WTC11 (cell line): ENCODE measurements around the gene AFF3. TPM values are rescaled to one million over a fixed set of nuclear protein-coding genes. Genes with fewer than 3 reads are reported as not detected.

ENCODE experiments used
- ATAC-seq: fragments of 200-7000 bp; cut with Tn5 transposase; 2 replicates; pipeline ENCODE4 v1.10.0; 2021; ENCODE audit warnings: mild to moderate bottlenecking, moderate library complexity
- CTCF ChIA-PET: fragments of 300-600 bp; sonication (Branson Sonifier 250); formaldehyde crosslinking; loops from one replicate; lab custom pipeline; 2021; ENCODE audit warnings: antibody characterized with exemption; lab: Charles Lee
- POLR2A ChIA-PET: fragments of 350-600 bp; sonication (Branson Sonifier 250); formaldehyde crosslinking; loops from one replicate; lab custom pipeline; 2021; ENCODE audit warnings: antibody characterized with exemption; lab: Charles Lee
- DNase-seq: peaks from one replicate; pipeline ENCODE4 v3.0.0; 2021; ENCODE audit warnings: low spot score
- H3K27ac Mint-ChIP-seq: 2 replicates; pipeline ENCODE4 v1.8.0; 2021; ENCODE audit warnings: mixed read lengths
- H3K27me3 Mint-ChIP-seq: 2 replicates; pipeline ENCODE4 v1.8.0; 2021; ENCODE audit warnings: low read depth, mild to moderate bottlenecking, moderate library complexity, mixed read lengths
- H3K36me3 Mint-ChIP-seq: 2 replicates; pipeline ENCODE4 v1.8.0; 2021; ENCODE audit warnings: mixed read lengths
- H3K4me1 Mint-ChIP-seq: 2 replicates; pipeline ENCODE4 v1.8.0; 2022; ENCODE audit warnings: mixed read lengths
- H3K4me3 Mint-ChIP-seq: 2 replicates; pipeline ENCODE4 v1.8.0; 2021; ENCODE audit warnings: mild to moderate bottlenecking, moderate library complexity, mixed read lengths
- H3K9me3 Mint-ChIP-seq: 2 replicates; pipeline ENCODE4 v1.8.0; 2021; ENCODE audit warnings: mixed read lengths
- FOXJ3 ChIP-seq: sonication (generic); formaldehyde crosslinking; IDR thresholded peaks from 2 replicates; pipeline ENCODE4 v1.9.0; 2021; ENCODE audit warnings: missing genetic modification reagents, mild to moderate bottlenecking, borderline replicate concordance
- FOXK1 ChIP-seq: sonication (generic); formaldehyde crosslinking; IDR thresholded peaks from 2 replicates; pipeline ENCODE4 v1.8.0; 2022; ENCODE audit warnings: mild to moderate bottlenecking, moderate library complexity, missing genetic modification reagents
- FOXP1 ChIP-seq: sonication (generic); formaldehyde crosslinking; IDR thresholded peaks from 2 replicates; pipeline ENCODE4 v1.8.0; 2022; ENCODE audit warnings: missing genetic modification reagents, mild to moderate bottlenecking, moderate library complexity, borderline replicate concordance
- JAZF1 ChIP-seq: fragments of 250-450 bp; sonication (Bioruptor Pico); IDR thresholded peaks from 2 replicates; pipeline ENCODE4 v1.9.0; 2021; ENCODE audit warnings: moderate library complexity, mild to moderate bottlenecking, inconsistent platforms
- JUN ChIP-seq: sonication (generic); formaldehyde crosslinking; IDR thresholded peaks from 2 replicates; pipeline ENCODE4 v1.8.0; 2023; ENCODE audit warnings: mild to moderate bottlenecking, missing genetic modification reagents
- NFATC4 ChIP-seq: fragments of 250-450 bp; sonication (Bioruptor Pico); IDR thresholded peaks from 2 replicates; pipeline ENCODE4 v1.9.0; 2021; ENCODE audit warnings: mild to moderate bottlenecking
- NFYB ChIP-seq: sonication (generic); formaldehyde crosslinking; conservative IDR thresholded peaks from 2 replicates; pipeline ENCODE4 v1.8.0; 2022; ENCODE audit warnings: low read depth, missing genetic modification reagents
- RELA ChIP-seq: sonication (generic); formaldehyde crosslinking; IDR thresholded peaks from 2 replicates; pipeline ENCODE4 v1.8.1; 2022; ENCODE audit warnings: missing genetic modification reagents, mild to moderate bottlenecking, borderline replicate concordance
- TEAD1 ChIP-seq: sonication (generic); formaldehyde crosslinking; IDR thresholded peaks from 2 replicates; pipeline ENCODE4 v1.8.0; 2022; ENCODE audit warnings: mild to moderate bottlenecking, missing genetic modification reagents
- ZNF317 ChIP-seq: sonication (generic); formaldehyde crosslinking; IDR thresholded peaks from 2 replicates; pipeline ENCODE4 v1.8.1; 2023; ENCODE audit warnings: low read depth, mild to moderate bottlenecking, moderate library complexity, missing genetic modification reagents, borderline replicate concordance
- ZNF416 ChIP-seq: fragments of 250-450 bp; sonication (Bioruptor Pico); IDR thresholded peaks from 2 replicates; pipeline ENCODE4 v1.9.0; 2021; ENCODE audit warnings: mild to moderate bottlenecking, inconsistent platforms
- total RNA-seq: library from RNA; stranded (reverse); gene quantifications from 3 replicates; pipeline ENCODE4 v1.2.3, GENCODE V29; 2021
- TF ChIP-seq, protein P1 (sequence below): fragments of 250-450 bp; sonication (Bioruptor Pico); conservative IDR thresholded peaks from 2 replicates; pipeline ENCODE4 v1.9.0; 2021; ENCODE audit warnings: mild to moderate bottlenecking
- TF ChIP-seq, protein P2 (sequence below): sonication (generic); formaldehyde crosslinking; IDR thresholded peaks from 2 replicates; pipeline ENCODE4 v1.8.1; 2023; ENCODE audit warnings: mild to moderate bottlenecking, moderate library complexity, missing genetic modification reagents
- TF ChIP-seq, protein P3 (sequence below): sonication (generic); formaldehyde crosslinking; IDR thresholded peaks from 2 replicates; pipeline ENCODE4 v1.8.1; 2023; ENCODE audit warnings: mild to moderate bottlenecking, missing genetic modification reagents, borderline replicate concordance
- TF ChIP-seq, protein P4 (sequence below): sonication (generic); formaldehyde crosslinking; IDR thresholded peaks from 2 replicates; pipeline ENCODE4 v1.8.0; 2022; ENCODE audit warnings: mild to moderate bottlenecking, missing genetic modification reagents
- TF ChIP-seq, protein P5 (sequence below): sonication (generic); formaldehyde crosslinking; IDR thresholded peaks from 2 replicates; pipeline ENCODE4 v1.8.0; 2023; ENCODE audit warnings: mild to moderate bottlenecking, missing genetic modification reagents
- TF ChIP-seq, protein P6 (sequence below): sonication (generic); formaldehyde crosslinking; IDR thresholded peaks from 2 replicates; pipeline ENCODE4 v1.8.0; 2022; ENCODE audit warnings: mild to moderate bottlenecking, missing genetic modification reagents

The AFF3 gene
- total RNA-seq, 1 experiment from 2014 or later = 1.2 TPM

DNA sequence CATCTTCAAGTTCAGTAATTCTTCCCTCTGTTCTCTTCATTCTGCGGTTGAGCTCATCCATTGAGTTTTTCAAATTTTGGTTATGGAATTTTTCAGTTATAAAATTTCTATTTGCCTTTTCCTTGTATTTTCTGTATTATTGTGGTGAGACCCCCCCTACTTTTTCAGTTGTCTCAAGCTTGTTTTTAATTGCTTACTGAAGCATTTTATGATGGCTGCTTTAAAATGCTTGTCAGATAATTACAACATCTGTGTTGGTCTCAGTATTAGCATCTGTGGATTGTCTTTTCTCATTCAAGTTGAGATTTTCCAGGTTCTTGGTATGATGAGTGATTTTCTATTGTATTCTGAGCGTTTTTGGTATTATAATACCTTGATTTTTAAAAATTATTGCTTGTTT is 531.4 kb downstream of the AFF3 start (continued):
- TF ChIP-seq, protein P1, sequence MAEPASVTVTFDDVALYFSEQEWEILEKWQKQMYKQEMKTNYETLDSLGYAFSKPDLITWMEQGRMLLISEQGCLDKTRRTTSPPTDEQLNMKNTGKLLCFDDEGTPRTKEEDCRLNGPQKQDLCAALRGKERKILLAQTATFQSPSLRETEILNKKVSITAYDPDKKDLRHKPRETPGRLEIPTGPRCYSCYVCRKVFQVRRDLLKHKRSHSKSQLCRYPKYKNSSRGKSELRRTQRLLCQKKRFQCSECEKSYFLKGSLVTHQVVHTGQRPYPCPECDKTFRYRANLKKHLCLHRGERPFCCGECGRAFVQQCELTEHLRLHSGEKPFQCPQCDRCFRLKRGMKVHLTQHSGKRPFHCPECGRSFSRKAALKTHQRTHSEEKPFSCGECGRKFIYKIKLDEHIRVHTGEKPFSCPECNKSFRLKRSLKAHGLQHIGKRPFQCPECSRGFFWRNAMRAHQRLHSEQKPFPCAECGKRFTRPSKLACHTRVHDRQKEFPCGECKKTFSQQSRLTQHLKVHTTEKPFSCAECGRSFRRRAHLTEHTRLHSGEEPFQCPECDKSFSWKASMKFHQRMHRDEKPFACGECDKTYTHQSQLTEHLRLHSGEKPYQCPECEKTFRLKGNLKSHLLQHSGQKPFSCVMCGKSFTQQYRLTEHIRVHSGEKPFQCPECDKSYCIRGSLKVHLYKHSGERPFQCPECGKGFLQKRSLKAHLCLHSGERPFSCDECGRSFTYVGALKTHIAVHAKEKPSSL (CRISPR knock-in tag) = no peak
- TF ChIP-seq FOXJ3 (CRISPR knock-in tag) = no peak
- TF ChIP-seq, protein P2, sequence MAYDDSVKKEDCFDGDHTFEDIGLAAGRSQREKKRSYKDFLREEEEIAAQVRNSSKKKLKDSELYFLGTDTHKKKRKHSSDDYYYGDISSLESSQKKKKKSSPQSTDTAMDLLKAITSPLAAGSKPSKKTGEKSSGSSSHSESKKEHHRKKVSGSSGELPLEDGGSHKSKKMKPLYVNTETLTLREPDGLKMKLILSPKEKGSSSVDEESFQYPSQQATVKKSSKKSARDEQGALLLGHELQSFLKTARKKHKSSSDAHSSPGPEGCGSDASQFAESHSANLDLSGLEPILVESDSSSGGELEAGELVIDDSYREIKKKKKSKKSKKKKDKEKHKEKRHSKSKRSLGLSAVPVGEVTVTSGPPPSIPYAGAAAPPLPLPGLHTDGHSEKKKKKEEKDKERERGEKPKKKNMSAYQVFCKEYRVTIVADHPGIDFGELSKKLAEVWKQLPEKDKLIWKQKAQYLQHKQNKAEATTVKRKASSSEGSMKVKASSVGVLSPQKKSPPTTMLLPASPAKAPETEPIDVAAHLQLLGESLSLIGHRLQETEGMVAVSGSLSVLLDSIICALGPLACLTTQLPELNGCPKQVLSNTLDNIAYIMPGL (CRISPR knock-in tag) = no peak

DNA sequence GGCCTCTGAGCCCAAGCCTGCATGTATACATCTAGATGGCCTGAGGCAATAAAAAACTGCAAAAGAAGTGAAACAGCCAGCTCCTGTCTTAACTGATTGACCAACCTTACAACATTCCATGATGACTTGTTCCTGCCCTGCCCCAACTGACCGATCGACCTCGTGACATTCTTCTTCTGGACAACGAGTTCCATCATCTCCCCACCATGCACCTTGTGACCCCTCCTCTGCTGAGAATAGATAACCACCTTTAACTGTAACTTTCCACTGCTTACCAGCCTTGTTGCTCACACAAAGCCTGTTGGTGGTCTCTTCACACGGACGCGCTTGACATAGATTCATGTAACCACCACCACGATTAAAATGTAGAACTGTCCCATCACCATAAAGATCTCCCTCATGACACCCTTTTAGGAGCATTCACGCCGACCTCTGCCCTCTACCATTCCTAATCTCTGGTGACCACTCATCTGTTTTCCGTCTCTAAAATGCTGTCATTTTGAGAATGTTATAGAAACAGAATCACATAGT is 532.5 kb downstream of the AFF3 start:
- Mint-ChIP-seq H3K27ac (no peak overlapping the region), H3K27me3 (no peaks in the 10 kb centered on the region), H3K4me3 (no peak overlapping the region), H3K36me3 (no peaks in the 10 kb centered on the region), H3K4me1 (no peaks in the 10 kb centered on the region), H3K9me3 (no peaks in the 10 kb centered on the region)
- ATAC-seq (no peak), DNase-seq (no peak)
- TF ChIP-seq, protein P3, sequence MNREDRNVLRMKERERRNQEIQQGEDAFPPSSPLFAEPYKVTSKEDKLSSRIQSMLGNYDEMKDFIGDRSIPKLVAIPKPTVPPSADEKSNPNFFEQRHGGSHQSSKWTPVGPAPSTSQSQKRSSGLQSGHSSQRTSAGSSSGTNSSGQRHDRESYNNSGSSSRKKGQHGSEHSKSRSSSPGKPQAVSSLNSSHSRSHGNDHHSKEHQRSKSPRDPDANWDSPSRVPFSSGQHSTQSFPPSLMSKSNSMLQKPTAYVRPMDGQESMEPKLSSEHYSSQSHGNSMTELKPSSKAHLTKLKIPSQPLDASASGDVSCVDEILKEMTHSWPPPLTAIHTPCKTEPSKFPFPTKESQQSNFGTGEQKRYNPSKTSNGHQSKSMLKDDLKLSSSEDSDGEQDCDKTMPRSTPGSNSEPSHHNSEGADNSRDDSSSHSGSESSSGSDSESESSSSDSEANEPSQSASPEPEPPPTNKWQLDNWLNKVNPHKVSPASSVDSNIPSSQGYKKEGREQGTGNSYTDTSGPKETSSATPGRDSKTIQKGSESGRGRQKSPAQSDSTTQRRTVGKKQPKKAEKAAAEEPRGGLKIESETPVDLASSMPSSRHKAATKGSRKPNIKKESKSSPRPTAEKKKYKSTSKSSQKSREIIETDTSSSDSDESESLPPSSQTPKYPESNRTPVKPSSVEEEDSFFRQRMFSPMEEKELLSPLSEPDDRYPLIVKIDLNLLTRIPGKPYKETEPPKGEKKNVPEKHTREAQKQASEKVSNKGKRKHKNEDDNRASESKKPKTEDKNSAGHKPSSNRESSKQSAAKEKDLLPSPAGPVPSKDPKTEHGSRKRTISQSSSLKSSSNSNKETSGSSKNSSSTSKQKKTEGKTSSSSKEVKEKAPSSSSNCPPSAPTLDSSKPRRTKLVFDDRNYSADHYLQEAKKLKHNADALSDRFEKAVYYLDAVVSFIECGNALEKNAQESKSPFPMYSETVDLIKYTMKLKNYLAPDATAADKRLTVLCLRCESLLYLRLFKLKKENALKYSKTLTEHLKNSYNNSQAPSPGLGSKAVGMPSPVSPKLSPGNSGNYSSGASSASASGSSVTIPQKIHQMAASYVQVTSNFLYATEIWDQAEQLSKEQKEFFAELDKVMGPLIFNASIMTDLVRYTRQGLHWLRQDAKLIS (CRISPR knock-in tag) = no peak
- no peak for TF ChIP-seq JUN
- TF ChIP-seq FOXP1 (CRISPR knock-in tag) = no peak
- no peak for TF ChIP-seq NFATC4 (CRISPR knock-in tag)
- no peak for TF ChIP-seq ZNF317 (CRISPR knock-in tag)
- TF ChIP-seq, protein P4, sequence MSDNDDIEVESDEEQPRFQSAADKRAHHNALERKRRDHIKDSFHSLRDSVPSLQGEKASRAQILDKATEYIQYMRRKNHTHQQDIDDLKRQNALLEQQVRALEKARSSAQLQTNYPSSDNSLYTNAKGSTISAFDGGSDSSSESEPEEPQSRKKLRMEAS (CRISPR knock-in tag) = no peak
- TF ChIP-seq FOXK1 (CRISPR knock-in tag) = no peak
- TF ChIP-seq, protein P5, sequence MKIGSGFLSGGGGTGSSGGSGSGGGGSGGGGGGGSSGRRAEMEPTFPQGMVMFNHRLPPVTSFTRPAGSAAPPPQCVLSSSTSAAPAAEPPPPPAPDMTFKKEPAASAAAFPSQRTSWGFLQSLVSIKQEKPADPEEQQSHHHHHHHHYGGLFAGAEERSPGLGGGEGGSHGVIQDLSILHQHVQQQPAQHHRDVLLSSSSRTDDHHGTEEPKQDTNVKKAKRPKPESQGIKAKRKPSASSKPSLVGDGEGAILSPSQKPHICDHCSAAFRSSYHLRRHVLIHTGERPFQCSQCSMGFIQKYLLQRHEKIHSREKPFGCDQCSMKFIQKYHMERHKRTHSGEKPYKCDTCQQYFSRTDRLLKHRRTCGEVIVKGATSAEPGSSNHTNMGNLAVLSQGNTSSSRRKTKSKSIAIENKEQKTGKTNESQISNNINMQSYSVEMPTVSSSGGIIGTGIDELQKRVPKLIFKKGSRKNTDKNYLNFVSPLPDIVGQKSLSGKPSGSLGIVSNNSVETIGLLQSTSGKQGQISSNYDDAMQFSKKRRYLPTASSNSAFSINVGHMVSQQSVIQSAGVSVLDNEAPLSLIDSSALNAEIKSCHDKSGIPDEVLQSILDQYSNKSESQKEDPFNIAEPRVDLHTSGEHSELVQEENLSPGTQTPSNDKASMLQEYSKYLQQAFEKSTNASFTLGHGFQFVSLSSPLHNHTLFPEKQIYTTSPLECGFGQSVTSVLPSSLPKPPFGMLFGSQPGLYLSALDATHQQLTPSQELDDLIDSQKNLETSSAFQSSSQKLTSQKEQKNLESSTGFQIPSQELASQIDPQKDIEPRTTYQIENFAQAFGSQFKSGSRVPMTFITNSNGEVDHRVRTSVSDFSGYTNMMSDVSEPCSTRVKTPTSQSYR (CRISPR knock-in tag) = no peak
- no peak for TF ChIP-seq TEAD1 (CRISPR knock-in tag)
- no peak for TF ChIP-seq NFYB (CRISPR knock-in tag)
- no peak for TF ChIP-seq JAZF1 (CRISPR knock-in tag)
- TF ChIP-seq, protein P6, sequence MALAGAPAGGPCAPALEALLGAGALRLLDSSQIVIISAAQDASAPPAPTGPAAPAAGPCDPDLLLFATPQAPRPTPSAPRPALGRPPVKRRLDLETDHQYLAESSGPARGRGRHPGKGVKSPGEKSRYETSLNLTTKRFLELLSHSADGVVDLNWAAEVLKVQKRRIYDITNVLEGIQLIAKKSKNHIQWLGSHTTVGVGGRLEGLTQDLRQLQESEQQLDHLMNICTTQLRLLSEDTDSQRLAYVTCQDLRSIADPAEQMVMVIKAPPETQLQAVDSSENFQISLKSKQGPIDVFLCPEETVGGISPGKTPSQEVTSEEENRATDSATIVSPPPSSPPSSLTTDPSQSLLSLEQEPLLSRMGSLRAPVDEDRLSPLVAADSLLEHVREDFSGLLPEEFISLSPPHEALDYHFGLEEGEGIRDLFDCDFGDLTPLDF (CRISPR knock-in tag) = no peak
- TF ChIP-seq, protein P2 (CRISPR knock-in tag) = no peak
- no peak for TF ChIP-seq ZNF416
- TF ChIP-seq RELA = no peak
- CTCF ChIA-PET = no interaction called here
- POLR2A ChIA-PET = interaction anchor here (0.6 kb wide), 1 partner anchor 337 kb away, joined by 7 read pairs; no protein-coding TSS in a partner anchor
